GM18507 (cell line): Measurements from ENCODE around the gene ATF6B.

Source experiments
- DNase-seq: peaks from one replicate; pipeline ENCODE4 v3.0.0; 2011; ENCODE audit warnings: low read depth; ENCODE audit not compliant: insufficient read length; ENCODE audit errors: extremely low spot score
- FAIRE-seq: peaks from 2 replicates; lab custom pipeline; 2011; peaks lifted over from hg19 to GRCh38; lab: Jason Lieb, UNC

Gene ATF6B

DNA sequence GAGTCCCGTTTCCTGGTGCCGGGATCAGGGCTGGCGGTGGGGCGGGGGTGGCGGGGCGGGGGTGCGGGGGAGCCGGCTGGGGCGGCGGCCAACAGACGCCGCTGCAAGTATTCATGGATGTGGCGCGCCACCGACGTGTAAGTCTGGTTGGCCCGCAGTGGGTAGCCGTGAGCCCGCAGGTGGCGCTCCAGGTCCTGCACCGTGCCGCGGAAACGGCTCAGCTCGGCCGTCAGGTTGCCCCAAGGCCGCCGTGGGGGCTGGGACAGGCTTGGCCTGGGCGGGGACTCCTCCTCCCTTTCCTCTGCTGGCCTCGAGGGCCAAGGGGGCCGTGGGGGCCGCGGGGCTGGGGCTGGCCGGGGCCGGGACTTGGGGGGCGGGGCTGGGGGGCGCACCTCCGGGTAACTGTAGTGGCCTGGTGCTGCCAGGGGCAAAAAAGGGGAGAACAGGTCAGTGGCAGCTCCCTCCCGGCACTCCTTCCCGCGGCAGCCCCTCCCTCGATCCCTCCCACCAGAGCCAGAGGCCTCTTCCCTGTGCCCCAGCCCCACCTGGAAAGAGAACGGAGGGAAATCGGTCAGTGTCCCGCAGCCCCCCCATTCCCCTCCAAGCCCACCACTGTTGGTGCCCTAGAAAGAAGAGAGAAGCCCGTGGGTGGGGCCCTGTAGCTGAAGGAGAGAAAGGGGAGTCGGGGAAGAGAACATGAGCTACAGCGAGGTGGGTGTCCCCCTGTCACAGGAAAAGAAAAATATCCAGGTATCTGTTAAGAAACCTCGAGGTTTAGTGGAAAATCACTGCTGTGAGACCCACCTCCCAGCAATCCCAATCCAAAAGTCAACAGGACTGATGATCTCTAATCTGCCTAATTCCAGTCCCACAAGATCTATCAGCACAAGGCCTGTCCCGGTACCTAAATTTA lies 40.2 kb downstream of the ATF6B start:
- no peak for FAIRE-seq
- DNase-seq, result peak; percentile 51

GRCh38 chr6:32086661-32087573 lies 41.1 kb downstream of the ATF6B start:
- DNase-seq (peak; percentile 68), FAIRE-seq (peak; percentile 80)

DNA sequence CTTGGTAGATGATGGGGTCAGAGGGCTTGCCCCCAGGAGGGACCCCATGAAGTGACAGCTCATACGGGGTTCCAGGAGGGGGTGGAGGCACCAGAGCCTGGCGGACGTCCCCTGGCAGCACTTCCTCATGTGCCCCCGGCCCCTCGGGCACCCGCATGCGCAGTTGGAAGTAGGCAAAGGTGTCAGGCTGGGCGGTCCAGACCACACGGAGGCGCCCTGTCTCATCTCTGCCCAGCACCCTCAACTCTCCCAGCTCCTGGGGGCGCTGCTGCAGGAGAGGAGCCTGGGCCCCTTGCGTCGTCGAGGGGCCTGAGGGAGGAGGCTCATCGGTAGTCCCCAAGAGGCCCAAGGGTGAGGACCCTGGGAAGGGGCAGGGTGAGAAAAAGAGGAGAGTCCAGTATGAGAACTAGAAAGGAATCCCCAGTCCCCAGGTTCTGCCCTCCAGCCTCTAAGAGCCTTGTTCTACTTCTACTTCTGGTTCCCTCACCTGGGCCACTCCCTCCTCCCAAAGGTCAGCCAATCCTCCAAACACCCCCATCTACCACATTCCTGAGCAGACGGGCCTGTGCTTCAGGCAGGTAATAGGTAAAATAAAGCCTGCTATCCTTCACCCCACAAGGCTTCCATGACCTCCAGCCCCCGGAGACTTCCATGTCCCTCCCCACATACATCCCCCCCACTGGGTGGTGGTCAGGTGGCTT lies 42.1 kb downstream of the ATF6B start:
- FAIRE-seq (no peak), DNase-seq (no peak)

DNA sequence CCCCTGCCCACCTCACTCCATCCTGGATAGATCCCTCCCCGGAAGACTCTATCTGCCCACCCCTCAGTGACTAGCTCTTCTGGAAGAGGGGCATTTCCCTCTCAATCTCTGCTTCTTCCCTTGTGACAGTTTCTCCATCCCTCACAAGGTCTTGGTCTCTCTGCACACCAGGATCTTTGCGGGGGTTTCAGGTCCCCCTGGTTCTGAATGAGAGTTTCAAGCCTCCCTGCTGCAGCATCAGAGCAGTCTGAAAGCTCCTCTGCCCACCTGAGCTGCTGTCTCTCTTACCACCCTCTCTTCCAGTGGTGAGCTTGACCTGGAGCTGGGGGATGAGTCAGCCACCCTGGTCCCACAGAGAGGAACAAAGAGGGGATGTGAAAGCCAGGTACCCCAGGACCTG lies 43.3 kb downstream of the ATF6B start:
- DNase-seq (no peak), FAIRE-seq (no peak)

GRCh38 chr6:32083812-32084768 lies 44.0 kb downstream of the ATF6B start:
- FAIRE-seq (no peak), DNase-seq (no peak)

- FAIRE-seq (no peak), DNase-seq (no peak)
Observed at GRCh38 chr6:32082935-32083334, 45.1 kb downstream of the ATF6B start.

DNA sequence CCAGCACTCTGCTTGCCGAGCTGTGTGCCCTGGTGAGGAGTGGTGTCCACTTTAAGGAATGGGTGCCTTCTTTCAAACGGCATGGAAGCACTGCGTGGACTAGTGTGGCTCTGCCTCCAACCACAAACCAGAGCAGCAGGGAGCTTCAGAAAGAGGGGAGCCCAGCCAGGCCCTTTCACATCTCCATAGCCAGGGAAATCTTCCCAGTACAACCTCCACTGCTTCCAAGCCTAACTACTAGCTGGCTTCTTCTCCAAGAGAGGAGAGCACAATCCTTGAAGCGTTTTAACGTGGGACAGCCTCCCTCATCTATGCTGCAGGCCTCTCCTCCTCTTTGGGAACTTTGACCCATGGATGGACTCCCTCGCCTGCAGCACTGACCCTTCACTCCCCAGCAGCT lies 45.6 kb downstream of the ATF6B start:
- no peak for DNase-seq
- FAIRE-seq, result no peak

DNA sequence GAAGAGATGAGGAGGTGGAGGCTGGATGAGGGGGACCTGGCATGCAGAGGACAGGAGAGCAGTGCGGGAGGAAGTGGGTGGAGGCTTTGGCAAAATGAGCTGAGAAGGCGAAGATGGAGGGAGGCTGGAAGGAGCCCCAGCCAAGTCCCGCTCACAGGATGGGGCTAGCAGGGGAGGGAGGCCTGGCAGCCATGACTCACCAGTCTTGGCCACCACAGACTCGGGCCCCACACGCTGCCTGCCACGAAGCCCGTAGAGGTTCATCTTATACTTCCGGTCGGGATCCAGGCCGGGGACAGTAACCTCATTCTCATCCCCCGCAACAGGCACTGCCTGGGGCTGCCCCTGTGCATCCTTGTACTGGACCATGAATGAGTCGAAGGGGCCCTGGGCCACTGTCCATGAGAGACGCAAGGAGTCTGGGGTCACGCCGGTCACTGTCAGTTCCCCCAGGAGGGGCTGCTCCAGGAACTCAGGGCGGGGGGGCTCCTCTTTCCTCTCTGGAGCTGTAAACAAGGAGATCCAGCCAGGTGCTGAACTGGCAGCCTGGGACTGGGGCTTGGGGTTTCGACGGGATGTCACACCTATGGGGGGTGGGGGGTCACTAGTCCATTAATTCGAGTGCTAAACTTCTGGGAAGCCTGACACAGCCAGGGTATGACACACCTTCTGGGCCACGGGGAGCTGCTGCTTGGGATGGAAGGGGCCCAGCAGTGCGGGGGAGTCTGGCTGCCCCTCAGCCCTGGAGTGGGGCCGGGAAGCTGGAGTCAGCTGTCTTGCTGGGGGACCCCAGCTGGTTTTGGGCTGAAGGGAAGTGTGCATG lies 46.7 kb downstream of the ATF6B start:
- no peak for DNase-seq
- no peak for FAIRE-seq

DNA sequence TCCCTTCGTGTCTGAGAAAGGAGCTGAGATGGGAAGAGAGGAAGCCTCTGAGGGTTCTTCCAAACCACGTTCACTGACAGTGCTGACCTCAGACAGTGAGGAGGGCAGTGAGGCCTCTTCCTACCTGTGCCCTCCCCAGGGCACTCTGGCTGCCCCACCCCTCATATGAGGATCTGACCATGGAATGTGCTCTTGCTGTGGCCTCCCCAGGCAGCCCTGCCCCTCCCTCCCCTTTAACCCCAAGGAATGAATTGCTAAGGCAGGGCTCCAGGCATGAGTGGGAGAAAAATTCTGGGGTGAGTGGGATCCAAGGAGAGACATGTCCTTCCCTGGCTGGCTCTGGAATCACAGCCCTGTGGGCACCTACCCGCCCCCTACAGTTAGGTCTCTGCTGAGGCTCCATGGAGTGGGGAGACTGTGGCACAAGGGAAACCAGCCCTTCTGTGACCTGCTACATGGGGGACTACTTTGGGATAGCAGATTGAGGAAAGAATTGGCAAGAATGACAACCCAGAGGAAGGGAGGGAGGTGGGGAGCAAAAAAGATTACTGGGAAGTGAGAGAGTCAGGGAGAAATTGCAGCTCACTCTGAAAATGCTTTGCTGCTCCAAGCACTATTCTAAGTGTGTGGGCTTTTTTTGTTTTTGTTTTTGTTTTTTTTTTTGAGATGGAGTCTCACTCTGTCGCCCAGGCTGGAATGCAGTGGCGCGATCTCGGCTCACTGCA lies 48.3 kb downstream of the ATF6B start:
- DNase-seq (no peak), FAIRE-seq (no peak)

- no peak for DNase-seq
- no peak for FAIRE-seq
Observed at GRCh38 chr6:32076321-32076809, 51.7 kb downstream of the ATF6B start.

- FAIRE-seq (no peak), DNase-seq (no peak)
Observed at GRCh38 chr6:32075781-32076180, 52.3 kb downstream of the ATF6B start.

- no peak for FAIRE-seq
- no peak for DNase-seq
Observed at GRCh38 chr6:32074996-32075532, 53.0 kb downstream of the ATF6B start.

- FAIRE-seq (no peak), DNase-seq (no peak)
Observed at GRCh38 chr6:32073613-32074012, 54.4 kb downstream of the ATF6B start.

DNA sequence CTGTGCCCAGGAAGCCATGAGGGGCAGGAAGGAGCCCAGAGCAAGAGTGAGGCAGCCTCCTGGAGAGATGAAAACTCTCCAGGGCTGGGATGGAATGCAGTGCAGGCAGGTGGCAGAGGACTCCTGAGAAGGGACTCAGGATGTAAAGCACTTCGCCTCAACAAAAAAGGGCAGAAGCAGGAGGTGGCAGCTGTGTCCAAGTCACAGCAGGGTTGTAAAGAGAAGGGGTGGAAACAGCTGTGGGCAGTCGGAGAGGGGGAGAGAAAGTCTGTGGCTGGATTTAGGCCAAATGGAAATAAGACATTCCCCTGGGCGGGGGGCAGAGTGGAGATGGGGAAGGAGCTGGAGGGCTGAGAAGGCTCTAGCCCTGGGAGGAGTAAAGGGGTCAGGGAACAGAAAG lies 54.9 kb downstream of the ATF6B start:
- FAIRE-seq, result no peak

DNA sequence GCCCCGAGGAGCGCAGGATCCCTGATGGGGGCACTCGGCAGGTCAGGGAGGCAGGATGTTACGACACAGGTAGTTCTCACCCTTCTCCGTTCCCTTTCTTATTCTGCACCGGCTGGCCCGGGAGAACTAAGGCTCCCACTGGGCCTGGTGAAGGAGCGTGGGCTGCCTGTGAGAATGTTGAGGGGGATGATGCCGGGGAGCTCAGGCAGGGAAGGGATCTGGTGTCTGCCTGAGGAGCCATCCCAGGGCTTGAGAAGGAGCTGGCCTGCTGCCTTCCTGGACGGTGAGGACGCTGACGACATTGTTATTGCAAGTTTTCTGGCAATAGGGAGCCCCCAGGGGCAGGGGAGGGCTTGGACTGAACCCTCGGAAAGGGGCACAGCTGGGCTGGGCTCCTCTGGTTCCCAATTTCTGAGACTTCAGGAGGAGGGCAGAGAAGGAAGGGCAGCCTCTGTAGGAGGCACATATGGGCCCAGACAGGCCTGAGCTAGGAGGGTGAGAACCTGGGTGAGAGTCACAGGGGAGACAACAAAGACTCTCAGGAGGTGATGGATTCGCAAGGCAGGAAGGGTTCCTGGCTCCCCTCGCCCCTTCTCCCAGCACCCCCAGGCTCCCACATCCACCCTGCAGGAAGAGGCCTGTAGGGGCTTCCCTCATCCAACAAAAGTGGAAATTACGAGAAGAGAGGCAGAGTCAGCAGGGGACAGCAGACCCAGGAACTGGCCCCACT lies 57.1 kb downstream of the ATF6B start:
- FAIRE-seq (no peak), DNase-seq (no peak)

More for the DNA sequence above, 54.9 kb downstream of the ATF6B start:
- no peak for DNase-seq

DNA sequence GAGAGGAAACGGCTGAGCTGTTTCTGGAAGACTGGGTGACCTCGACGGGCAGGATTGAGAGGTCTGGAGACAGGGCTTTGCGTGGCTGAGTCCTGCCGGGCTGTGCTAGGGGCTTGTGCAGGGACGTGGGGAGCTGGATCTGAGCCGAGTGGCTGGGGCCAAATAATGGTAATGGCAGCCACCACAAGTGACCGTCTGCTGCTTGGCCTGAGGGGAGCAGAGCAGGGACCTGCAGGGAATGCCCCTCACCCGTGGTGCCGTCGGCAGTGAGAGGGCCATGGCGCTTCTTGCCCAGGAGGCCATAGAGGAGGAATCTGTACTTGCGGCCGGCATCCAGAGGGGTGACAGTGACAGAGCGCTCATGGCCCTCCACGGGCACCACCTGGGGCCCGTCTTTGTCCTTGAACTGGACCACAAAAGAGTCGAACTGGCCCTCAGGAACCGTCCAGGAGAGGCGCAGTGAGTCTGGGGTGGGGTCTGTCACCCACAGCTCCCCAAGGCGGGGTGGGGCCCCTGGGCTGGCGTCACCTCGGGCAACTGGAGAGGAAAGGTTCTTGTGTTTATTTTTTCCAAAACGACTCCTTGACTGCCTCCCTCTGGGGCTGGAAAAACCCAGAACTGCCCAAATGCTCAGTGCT lies 58.0 kb downstream of the ATF6B start:
- FAIRE-seq (no peak), DNase-seq (no peak)
